ENCODE data around the gene CD70.
"Not testable (repeated sequence)": the region's sequence is repeated elsewhere in the genome, so short reads cannot be mapped to it uniquely, and the experiment has no call there.

Gene CD70

GRCh38 chr19:6570764-6571163, 20.2 kb downstream of the CD70 start:
- DNase-seq (ENCODE audit: low read depth in 2 of 2): no peak

GRCh38 chr19:6568816-6569215, 22.1 kb downstream of the CD70 start:
- DNase-seq (ENCODE audit: low read depth in 2 of 2): no peak

- DNase-seq (ENCODE audit: low read depth in 2 of 2): no peak
Observed at GRCh38 chr19:6568010-6568526, 22.9 kb downstream of the CD70 start.

- DNase-seq (ENCODE audit: low read depth in 2 of 2): not testable (repeated sequence)
Observed at GRCh38 chr19:6566727-6567126, 24.2 kb downstream of the CD70 start.

GRCh38 chr19:6564393-6564792, 26.6 kb downstream of the CD70 start:
- DNase-seq (ENCODE audit: low read depth in 2 of 2): no peak

- not testable (repeated sequence) for DNase-seq (ENCODE audit: low read depth in 2 of 2)
Observed at GRCh38 chr19:6562437-6562836, 28.5 kb downstream of the CD70 start.

- no peak for DNase-seq (ENCODE audit: low read depth in 2 of 2)
Observed at GRCh38 chr19:6556480-6557195, 34.3 kb downstream of the CD70 start.

- DNase-seq (ENCODE audit: low read depth in 2 of 2): no peak
Observed at GRCh38 chr19:6556043-6556449, 34.9 kb downstream of the CD70 start.

- DNase-seq (ENCODE audit: low read depth in 2 of 2): no peak
Observed at GRCh38 chr19:6551607-6552450, 39.1 kb downstream of the CD70 start.

GRCh38 chr19:6551091-6551490, 39.9 kb downstream of the CD70 start:
- DNase-seq (ENCODE audit: low read depth in 2 of 2): no peak

- not testable (repeated sequence) for DNase-seq (ENCODE audit: low read depth in 2 of 2)
Observed at GRCh38 chr19:6550679-6551078, 40.3 kb downstream of the CD70 start.

- no peak for DNase-seq (ENCODE audit: low read depth in 2 of 2)
Observed at GRCh38 chr19:6543866-6544347, 47.0 kb downstream of the CD70 start.

GRCh38 chr19:6540918-6541689, 49.8 kb downstream of the CD70 start:
- DNase-seq (ENCODE audit: low read depth in 2 of 2): no peak

GRCh38 chr19:6539514-6539913, 51.4 kb downstream of the CD70 start:
- no peak for DNase-seq (ENCODE audit: low read depth in 2 of 2)
